Heart right ventricle (tissue), 16 donors: Measurements from ENCODE around the gene ZNF248. TPM values are rescaled to one million over a fixed set of nuclear protein-coding genes. Genes with fewer than 3 reads are reported as not detected.

Experiments used
- ATAC-seq, 8 donors: fragments of 200-7000 bp; cut with Tn5 transposase; one replicate each; pipeline ENCODE4 v1.9.1; 2020; ENCODE audit warnings: mild to moderate bottlenecking in 8 of 8, moderate library complexity in 8 of 8, moderate number of reproducible peaks in 1 of 8
- DNase-seq, 2 donors: peaks; one replicate each; pipeline ENCODE4 v3.0.0-alpha.2; 2020
- H3K27ac ChIP-seq, 10 donors: fragments of 200-600 bp; sonication (generic) in 2 of 10; one replicate each; pipeline versions ENCODE4 v1.5.0 to v1.8.0; 2020 to 2022; ENCODE audit warnings: mild to moderate bottlenecking in 3 of 10
- H3K27me3 ChIP-seq, 7 donors: fragments of 200-600 bp; one replicate each; pipeline ENCODE4 v1.8.0; 2021 to 2022; ENCODE audit warnings: mild to moderate bottlenecking in 2 of 7
- H3K36me3 ChIP-seq, 9 donors: fragments of 200-600 bp; sonication (generic) in 1 of 9; one replicate each; pipeline versions ENCODE4 v1.5.0 to v1.8.0; 2020 to 2022; ENCODE audit warnings: mild to moderate bottlenecking in 2 of 9
- H3K4me1 ChIP-seq, 9 donors: fragments of 200-600 bp; sonication (generic) in 1 of 9; one replicate each; pipeline versions ENCODE4 v1.5.0 to v1.8.0; 2020 to 2022; ENCODE audit warnings: mild to moderate bottlenecking in 4 of 9
- H3K4me3 ChIP-seq, 10 donors: fragments of 200-600 bp; sonication (generic) in 2 of 10; one replicate each; pipeline versions ENCODE4 v1.5.0 to v1.8.0; 2020 to 2022; ENCODE audit warnings: mild to moderate bottlenecking in 7 of 10, moderate library complexity in 2 of 10
- H3K9me3 ChIP-seq, 11 donors: fragments of 200-600 bp in 10 of 11; sonication (generic) in 2 of 11; one replicate each; pipeline versions ENCODE4 v1.5.0 to v1.8.0; 2013 to 2022; ENCODE audit warnings: mild to moderate bottlenecking in 2 of 11, control low read depth in 1 of 11, moderate library complexity in 1 of 11
- CTCF ChIP-seq, 9 donors: fragments of 200-600 bp; sonication (generic) in 2 of 9; IDR thresholded peaks; one replicate each; pipeline versions ENCODE4 v1.5.0 to v1.8.0; 2021 to 2022; ENCODE audit warnings: antibody characterized with exemption in 9 of 9, mild to moderate bottlenecking in 5 of 9, moderate library complexity in 1 of 9
- WGBS, 2 donors: extraction: QIAGEN DNeasy Blood & Tissue Kit; methylation state at CpG; one replicate each; pipeline ENCODE4 v1.1.7; 2013; ENCODE audit warnings: inconsistent platforms in 1 of 2; 5-methylcytosine and 5-hydroxymethylcytosine counted together
- intact Hi-C, 10 donors: fragments of 100-400 bp; cut with DNase I; formaldehyde crosslinking; loops; one replicate each; pipeline versions ENCODE4 v1.11.1 to v1.14.2; 2022
- long read RNA-seq, 3 donors: library from polyadenylated mRNA; unstranded; transcript quantifications; one replicate each; pipeline ENCODE4 v2.0.0, GENCODE V29; 2020 to 2021
- polyA plus RNA-seq, 2 donors: library from polyadenylated mRNA; stranded (reverse); fragments of 200-250 nt; gene quantifications; one replicate each; pipeline ENCODE4 v1.2.3, GENCODE V29; 2013
- total RNA-seq, 10 donors: library from RNA; stranded (reverse); fragmentation: NEBNext Ultra II Directional in 3 of 10; extraction: Animal tissue kit (Norgen Biotek cat#: 25700) in 3 of 10; gene quantifications; one replicate each; pipeline versions ENCODE4 v1.2.1 to v1.2.4, GENCODE V29; 2021 to 2023
- donor health status: Arrhythmogenic right ventricular cardiomyopathy.
- donor health status: ischemic (EF 13 %, LVEDD 7.1; RV severe dilation, severe dysfunction).
- donor health status: healthy with polysubstance abuse.
- donor health status: DM: no; HTN: yes; CAD: no.
- donor health status: DM: no; HTN: no; CAD: no.
- donor health status: ischemic (EF 25% LVEDD 6.9; RV normal size, moderate dysfunction).
- donor health status: ischemic (EF 25% LVEDD 5.7; RV mildly dilated, moderate dysfunction).
- donor health status: healthy.
- donor health status: DM: yes; HTN: yes; CAD: no.
- donor health status: Ischemic cardiomyopathy.
- donor health status: ischemic (EF 35%, LVEDD 5.7; RV mildly dilated, moderate dysfunction).
- donor health status: nonischemic (EF 11% LVEDD 7.7; RV severe dilation, severe dysfunction).
- donor health status: DM: yes; HTN: yes; CAD: no.
- donor health status: PGD.
- donor health status: ischemic (EF 29% LVEDD 5.4; RV normal size, mild dysfunction).
- donor health status: nonischemic (EF 23%, LVEDD 6.1; RV moderate dilation, normal function).

Gene ZNF248
- total RNA-seq, result 10 to 100 TPM in 4 of 10 donors, 1 to 10 TPM in 6; 7.4 to 13.9 (median 9.1) TPM
- 1 to 10 TPM; 3.8 to 8.6 TPM for polyA plus RNA-seq
- long read RNA-seq, donor 1, full-length matches to known transcripts, result 15 of 25 reads
- long read RNA-seq, donor 1, partial matches to known transcripts, result 1 of 25 reads
- long read RNA-seq, donor 1, other reads (novel, unspliced or antisense), result 9 of 25 reads
- long read RNA-seq, donor 2, full-length matches to known transcripts, result 16 of 23 reads
- long read RNA-seq, donor 2, partial matches to known transcripts, result 4 of 23 reads
- long read RNA-seq, donor 2, other reads (novel, unspliced or antisense), result 3 of 23 reads
- long read RNA-seq, donor 3, full-length matches to known transcripts, result 12 of 39 reads
- long read RNA-seq, donor 3, partial matches to known transcripts, result 12 of 39 reads
- long read RNA-seq, donor 3, other reads (novel, unspliced or antisense), result 15 of 39 reads

DNA sequence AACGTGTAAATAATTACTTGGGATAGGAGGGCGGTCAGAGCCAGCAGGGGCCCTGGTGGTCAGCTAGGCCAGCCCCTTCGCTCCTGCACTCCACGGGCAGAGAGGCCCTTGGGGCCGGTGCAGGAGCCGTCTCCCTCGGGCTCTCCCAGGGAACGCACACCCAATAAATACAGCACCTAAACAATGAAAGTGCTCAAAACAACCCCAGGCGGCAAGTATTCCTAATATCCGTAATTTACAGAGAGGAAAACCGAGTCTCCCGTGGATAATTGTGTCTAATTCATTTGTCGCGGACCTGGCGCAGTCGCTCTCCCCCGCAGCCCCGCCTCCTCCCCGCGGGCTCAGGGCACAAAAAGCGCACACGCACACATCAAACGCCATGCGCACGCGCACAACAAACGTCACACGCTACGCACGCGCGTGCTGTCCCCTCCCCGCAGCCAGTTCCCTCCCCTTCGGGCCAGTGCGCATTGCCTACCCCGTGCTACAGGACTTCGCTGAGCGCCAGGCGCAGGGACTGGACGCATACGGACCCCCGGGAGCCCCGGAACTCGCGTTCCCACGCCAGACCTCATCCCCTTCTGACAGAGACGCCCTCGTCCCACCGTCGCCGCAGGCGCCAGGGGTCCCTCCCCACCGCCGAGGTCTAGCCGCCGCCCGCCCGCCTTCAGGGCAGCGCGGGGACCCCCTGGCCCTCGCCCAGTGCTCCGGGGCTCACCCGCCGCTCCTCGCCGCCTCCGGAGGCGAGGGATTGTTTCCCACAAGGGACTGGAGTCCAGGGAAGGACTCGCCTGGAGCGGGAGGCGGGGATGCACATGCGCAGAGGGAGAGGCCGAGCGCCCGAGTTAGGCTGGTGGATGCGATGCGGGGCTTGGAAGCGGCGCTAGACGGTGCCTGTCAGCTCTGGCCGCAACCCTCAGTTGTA, at the start of gene ZNF248:
Gene ZNF248, minus strand, starts transcription at position 324 of the 925 bp plus-strand sequence. CDS start 1,300 bp downstream, outside the sequence.
- H3K4me3 ChIP-seq, result peak within 1 kb of the TSS; percentile 57 to 98 (median 88)
- WGBS, 2 donors, result 0 to 1% methylated on average over 81 of the region's 81 CpGs
- intact Hi-C loops, result loop anchor here in 8 of 10 donors (2.0 to 10.0 kb wide), 8 partner anchors 117 to 497 kb away; partner anchors contain the start of genes ZNF25 (in 6 of the 8), ZNF37A (in 5 of the 8) and ZNF33A (in 2 of the 8)

DNA sequence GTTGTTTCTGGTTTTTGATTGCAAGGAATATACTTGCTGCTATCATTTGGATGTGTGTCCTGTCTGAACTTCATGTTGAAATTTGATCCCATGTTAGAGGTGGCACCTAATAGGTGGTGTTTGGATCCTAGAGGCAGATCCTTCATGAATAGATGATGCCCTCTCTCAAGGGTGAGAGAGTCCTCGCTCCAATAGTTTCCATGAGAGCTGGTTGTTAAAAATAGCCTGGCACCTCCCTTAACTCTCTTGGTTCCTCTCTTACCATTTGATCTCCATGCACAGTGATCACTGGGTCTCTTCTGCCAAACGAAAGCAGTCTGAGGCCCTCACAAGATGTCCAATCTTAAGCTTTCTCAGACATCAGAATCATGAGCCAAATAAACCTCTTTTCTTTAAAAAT, 49.0 kb upstream of the ZNF248 start:
- peak in 1 of 8 donors; percentile 56 for ATAC-seq
- no peak for DNase-seq
- WGBS, 2 donors, result 31 to 43% methylated on average over 2 of the region's 2 CpGs
- TF ChIP-seq CTCF (IDR thresholded peaks at IDR 0.05), result no peak
- no peak overlapping the region for H3K27ac ChIP-seq
- no peaks in the 10 kb centered on the region for H3K27me3 ChIP-seq
- H3K4me1 ChIP-seq, result no peaks in the 10 kb centered on the region
- no peaks in the 10 kb centered on the region for H3K36me3 ChIP-seq
- intact Hi-C loops, result no loop called here
- no peak overlapping the region for H3K4me3 ChIP-seq
- peaks cover 0 to 18% (median 0%) of the 10 kb centered on the region in 11 donors for H3K9me3 ChIP-seq

More for the DNA sequence above, at the start of gene ZNF248:
- Histone ChIP-seq H3K27ac (peak within 1 kb of the TSS; percentile 99 to 100 (median 100)), H3K36me3 (peaks cover 0 to 12% (median 0%) of the 10 kb centered on the region in 9 donors), H3K27me3 (no peaks in the 10 kb centered on the region), H3K9me3 (no peaks in the 10 kb centered on the region), H3K4me1 (peaks cover 0 to 36% (median 32%) of the 10 kb centered on the region in 9 donors)
- DNase-seq, result peak; percentile 96 to 97
- ATAC-seq, result peak; percentile 99 to 100 (median 99)
- TF ChIP-seq CTCF (IDR thresholded peaks at IDR 0.05), result peak in 3 of 9 donors; percentile 20 to 22 (median 20)

- no peak for TF ChIP-seq CTCF (IDR thresholded peaks at IDR 0.05)
- no peaks in the 10 kb centered on the region for H3K27me3 ChIP-seq
- peaks cover 0 to 74% (median 24%) of the 10 kb centered on the region in 11 donors for H3K9me3 ChIP-seq
- H3K4me3 ChIP-seq, result no peak overlapping the region
- H3K36me3 ChIP-seq, result peaks cover 0 to 5% (median 0%) of the 10 kb centered on the region in 9 donors
- no peak overlapping the region for H3K27ac ChIP-seq
- no peaks in the 10 kb centered on the region for H3K4me1 ChIP-seq
- intact Hi-C loops, result no loop called here
- DNase-seq (no peak), ATAC-seq (no peak)
These were observed 39.0 kb upstream of the ZNF248 start for GRCh38 chr10:37896436-37896835.

DNA sequence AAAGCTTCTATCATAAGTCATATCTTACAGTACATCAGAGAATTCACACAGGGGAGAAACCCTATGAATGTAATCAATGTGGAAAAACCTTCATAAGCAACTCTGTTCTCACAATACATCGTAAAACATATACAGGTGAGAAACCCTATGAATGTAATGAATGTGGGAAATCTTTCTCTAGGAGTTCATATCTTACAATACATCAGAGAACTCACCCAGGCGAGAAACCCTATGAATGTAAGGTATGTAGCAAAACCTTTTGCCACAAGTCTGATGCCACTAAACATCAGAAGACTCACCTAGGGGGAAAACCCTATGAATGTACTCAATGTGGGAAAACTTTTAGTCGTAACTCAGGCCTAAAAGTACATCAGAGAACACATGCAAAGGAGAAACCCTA, 38.3 kb upstream of the ZNF248 start:
- Histone ChIP-seq H3K27me3 (no peaks in the 10 kb centered on the region), H3K4me3 (no peak overlapping the region), H3K4me1 (no peaks in the 10 kb centered on the region), H3K27ac (no peak overlapping the region), H3K9me3 (peaks cover 0 to 76% (median 26%) of the 10 kb centered on the region in 11 donors), H3K36me3 (peaks cover 0 to 5% (median 0%) of the 10 kb centered on the region in 9 donors)
- DNase-seq (no peak), ATAC-seq (no peak)
- intact Hi-C loops, result no loop called here
- 67 to 69% methylated on average over 3 of the region's 3 CpGs for WGBS, 2 donors
- TF ChIP-seq CTCF (IDR thresholded peaks at IDR 0.05), result no peak
